Ovary (tissue), 9 donors: Measurements from ENCODE around the gene ASXL3. TPM values are rescaled to one million over a fixed set of nuclear protein-coding genes. Genes with fewer than 3 reads are reported as not detected.
A peak's percentile ranks its signal among the peaks of the same experiment; 100 is the strongest.

ENCODE experiments used
- DNase-seq, 5 donors: peaks; one replicate each; pipeline ENCODE4 v3.0.0-alpha.2; 2019 to 2020
- H3K27ac ChIP-seq, 2 donors: fragments of 200-600 bp; one replicate each; pipeline versions ENCODE4 v1.5.1 to v1.8.0; 2019 to 2022
- H3K27me3 ChIP-seq: fragments of 200-600 bp; one replicate; pipeline ENCODE4 v1.8.0; 2022
- H3K36me3 ChIP-seq: fragments of 200-600 bp; sonication (generic); one replicate; pipeline ENCODE4 v1.5.1; 2019
- H3K4me1 ChIP-seq: one replicate; pipeline ENCODE4 v1.8.1; 2013; ENCODE audit warnings: mild to moderate bottlenecking, moderate library complexity; ENCODE audit not compliant: insufficient read depth
- H3K4me3 ChIP-seq: fragments of 200-600 bp; sonication (generic); one replicate; pipeline ENCODE4 v1.5.1; 2017
- H3K9me3 ChIP-seq, 2 donors: fragments of 200-600 bp in 1 of 2; sonication (generic) in 1 of 2; one replicate each; pipeline versions ENCODE4 v1.5.1 to v1.8.1; 2013 to 2019; ENCODE audit warnings: mild to moderate bottlenecking in 1 of 2, moderate library complexity in 1 of 2
- CTCF ChIP-seq, 3 donors: fragments of 450-650 bp in 2 of 3; fragments of 200-600 bp in 1 of 3; IDR thresholded peaks; one replicate each; pipeline versions ENCODE4 v1.5.1 to v1.8.0; 2016 to 2022; ENCODE audit warnings: antibody characterized with exemption in 3 of 3, mild to moderate bottlenecking in 1 of 3
- EP300 ChIP-seq: sonication (generic); formaldehyde crosslinking; IDR thresholded peaks from one replicate; pipeline ENCODE4 v1.6.1; 2017; ENCODE audit warnings: antibody characterized with exemption
- POLR2A ChIP-seq: fragments of 450-650 bp; IDR thresholded peaks from one replicate; pipeline ENCODE4 v1.6.1; 2017; ENCODE audit warnings: antibody characterized with exemption, mild to moderate bottlenecking, moderate library complexity
- WGBS, 3 donors: extraction: QIAGEN DNeasy Blood & Tissue Kit in 1 of 3; methylation state at CpG; one replicate each; pipeline versions ENCODE4 v1.1.5 to v1.1.7; 2013 to 2017; 5-methylcytosine and 5-hydroxymethylcytosine counted together
- intact Hi-C, 4 donors: fragments of 100-400 bp; cut with DNase I; formaldehyde crosslinking; loops; one replicate each; pipeline versions ENCODE4 v1.11.0 to v1.15.1; 2022 to 2023
- polyA plus RNA-seq, 2 donors: library from polyadenylated mRNA; stranded (reverse); fragments of 200-250 nt in 1 of 2; fragments of 350-450 nt in 1 of 2; fragmentation: Illumina TruSeq in 1 of 2; extraction: RNeasy Lipid Tissue Mini Kit (QIAGEN cat#74804) in 1 of 2; gene quantifications; one replicate each; pipeline ENCODE4 v1.2.3, GENCODE V29; 2013 to 2014
- total RNA-seq, 7 donors: library from RNA; depleted of rRNA in 2 of 7; stranded (reverse); fragments of >200 nt in 2 of 7; fragmentation: NEBNext Ultra II Directional in 3 of 7; extraction: Animal tissue kit (Norgen Biotek cat#: 25700) in 3 of 7; gene quantifications; one replicate each; pipeline versions ENCODE4 v1.1.0 to v1.2.4, GENCODE V29; 2016 to 2023
- donor health status: DM: no; HTN: no; CAD: no; lungs with moderate emphysema.
- donor health status: DM: no; HTN: no; CAD: no.
- donor health status: Bipolar disorder and iron deficiency.
- donor health status: DM: yes; HTN: yes; CAD: no.
- donor health status: DM: no; HTN: no; CAD: no.
- donor health status: DM: yes; HTN: yes; CAD: no.

ASXL3 gene
- total and polyA plus RNA-seq, 9 donors, result 1.8 to 23.2 (median 18.4) TPM

GRCh38 chr18:33579349-33580215 is 1.6 kb downstream of the ASXL3 start:
- H3K27me3 ChIP-seq, result no peaks in the 10 kb centered on the region
- no peaks in the 10 kb centered on the region for H3K36me3 ChIP-seq
- DNase-seq, result no peak
- no peaks in the 10 kb centered on the region for H3K9me3 ChIP-seq
- TF ChIP-seq CTCF (IDR thresholded peaks at IDR 0.05) (no peak), POLR2A (no peak), EP300 (no peak)
- 6 to 11% (median 7%) methylated on average over 16 of the region's 16 CpGs for WGBS, 3 donors
- peak overlapping the region; percentile 40 for H3K4me3 ChIP-seq
- H3K27ac ChIP-seq, result peak overlapping the region; percentile 95 to 100
- peaks cover 2% of the 10 kb centered on the region for H3K4me1 ChIP-seq
- intact Hi-C loops, result no loop called here

- no peaks in the 10 kb centered on the region for H3K36me3 ChIP-seq
- no peaks in the 10 kb centered on the region for H3K4me1 ChIP-seq
- WGBS, 3 donors, result 47 to 58% (median 54%) methylated on average over 4 of the region's 4 CpGs
These were observed 2.5 kb downstream of the ASXL3 start for GRCh38 chr18:33580546-33580945.

GRCh38 chr18:33581856-33582255 is 3.8 kb downstream of the ASXL3 start:
- DNase-seq, result peak in 3 of 5 donors; percentile 29 to 38 (median 30)
- Histone ChIP-seq H3K4me3 (no peak overlapping the region), H3K36me3 (no peaks in the 10 kb centered on the region), H3K9me3 (no peaks in the 10 kb centered on the region), H3K27me3 (no peaks in the 10 kb centered on the region), H3K4me1 (no peaks in the 10 kb centered on the region), H3K27ac (peak overlapping the region in 1 of 2 donors; percentile 2)
- intact Hi-C loops, result no loop called here
- 48 to 59% (median 52%) methylated on average over 2 of the region's 2 CpGs for WGBS, 3 donors
- no peak for TF ChIP-seq EP300
- TF ChIP-seq CTCF (IDR thresholded peaks at IDR 0.05), result no peak
- TF ChIP-seq POLR2A, result no peak

More at GRCh38 chr18:33580546-33580945, 2.5 kb downstream of the ASXL3 start:
- Histone ChIP-seq H3K4me3 (no peak overlapping the region), H3K27ac (peak overlapping the region in 1 of 2 donors; percentile 25), H3K27me3 (no peaks in the 10 kb centered on the region), H3K9me3 (no peaks in the 10 kb centered on the region)
- DNase-seq, result no peak
- intact Hi-C loops, result no loop called here
- TF ChIP-seq POLR2A (no peak), EP300 (no peak), CTCF (IDR thresholded peaks at IDR 0.05) (no peak)

GRCh38 chr18:33583901-33584300 is 5.9 kb downstream of the ASXL3 start:
- Histone ChIP-seq H3K27me3 (no peaks in the 10 kb centered on the region), H3K4me3 (no peak overlapping the region), H3K9me3 (no peaks in the 10 kb centered on the region), H3K27ac (no peak overlapping the region), H3K36me3 (no peaks in the 10 kb centered on the region), H3K4me1 (no peaks in the 10 kb centered on the region)
- intact Hi-C loops, result no loop called here
- no peak for TF ChIP-seq CTCF (IDR thresholded peaks at IDR 0.05)
- no peak for TF ChIP-seq POLR2A
- TF ChIP-seq EP300, result no peak
- 92 to 100% (median 94%) methylated on average over 1 of the region's 1 CpG for WGBS, 3 donors
- no peak for DNase-seq
